GM21529 (cell line): ENCODE measurements around the gene MEX3A.

Experiments
- ATAC-seq: cut with Tn5 transposase; IDR thresholded peaks from one replicate; pipeline ENCODE4 v1.9.1; 2021; ENCODE audit not compliant: unreplicated experiment

MEX3A gene

GRCh38 chr1:156104065-156104810, 22.0 kb upstream of the MEX3A start:
- ATAC-seq = no peak

- no peak for ATAC-seq
Measured at GRCh38 chr1:156103521-156103947, 21.3 kb upstream of the MEX3A start.

DNA sequence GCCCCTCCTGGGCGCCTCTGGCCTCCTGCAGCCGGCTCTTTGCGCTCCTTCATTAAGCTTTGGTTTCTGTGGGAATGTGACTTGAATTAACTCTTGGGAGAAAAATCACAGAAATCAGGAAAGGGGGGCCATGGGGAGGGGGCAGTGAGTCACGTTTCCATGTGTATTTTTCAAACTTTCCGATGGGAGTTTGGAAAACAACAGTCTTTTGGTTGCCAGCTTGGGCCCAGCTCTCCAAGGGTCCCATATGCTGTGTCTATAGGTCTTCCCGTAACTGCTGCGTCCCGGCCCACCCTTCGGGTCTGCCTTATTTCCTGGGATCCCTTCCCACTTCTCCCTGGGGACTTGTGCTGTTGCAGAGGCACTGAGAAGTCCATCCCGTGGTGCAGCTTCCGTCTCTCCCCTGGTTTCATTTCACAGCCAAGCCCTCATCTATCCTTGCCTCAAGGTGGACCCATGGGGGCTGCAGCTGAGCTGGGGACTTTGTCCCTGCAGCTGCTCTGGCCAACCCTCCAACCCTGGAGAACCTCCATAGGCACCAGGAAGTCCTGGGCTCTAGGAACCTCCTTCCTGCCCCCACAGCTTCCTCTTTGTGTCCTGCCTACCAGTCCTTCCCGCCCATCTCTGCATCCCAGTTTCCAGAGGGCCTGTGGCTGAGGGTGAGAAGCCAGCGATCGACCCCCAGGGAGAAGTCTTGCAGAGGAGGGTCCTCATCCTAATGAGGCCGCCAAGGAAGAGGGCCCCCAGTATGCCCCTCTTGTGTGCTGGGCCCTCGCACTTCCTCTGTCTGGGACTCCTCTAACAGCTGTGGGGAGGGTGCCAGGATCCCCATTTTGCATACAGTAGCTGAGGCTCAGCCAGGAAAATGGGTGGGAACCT, 20.6 kb upstream of the MEX3A start:
- no peak for ATAC-seq

DNA sequence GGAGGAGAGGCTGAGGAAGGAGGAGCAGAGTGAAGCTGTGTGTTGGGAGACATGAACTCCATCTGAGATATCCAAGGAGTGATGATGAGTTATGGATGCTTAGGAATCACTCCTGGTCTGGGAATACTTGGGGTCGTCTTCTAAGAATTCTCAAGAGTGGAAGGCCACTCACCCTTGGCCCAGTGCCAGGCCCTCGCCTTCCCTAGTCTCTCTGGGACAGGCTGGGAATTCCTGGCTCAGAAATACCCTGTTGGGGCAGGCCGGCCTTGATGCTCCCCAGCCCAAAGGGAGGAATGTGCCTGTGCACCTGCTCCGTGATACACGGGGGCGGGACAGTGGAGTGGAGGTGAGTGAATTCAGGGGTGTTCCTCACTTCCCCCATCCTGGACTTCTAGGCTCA, 19.6 kb upstream of the MEX3A start:
- no peak for ATAC-seq

GRCh38 chr1:156100205-156100995, 18.1 kb upstream of the MEX3A start:
- no peak for ATAC-seq

DNA sequence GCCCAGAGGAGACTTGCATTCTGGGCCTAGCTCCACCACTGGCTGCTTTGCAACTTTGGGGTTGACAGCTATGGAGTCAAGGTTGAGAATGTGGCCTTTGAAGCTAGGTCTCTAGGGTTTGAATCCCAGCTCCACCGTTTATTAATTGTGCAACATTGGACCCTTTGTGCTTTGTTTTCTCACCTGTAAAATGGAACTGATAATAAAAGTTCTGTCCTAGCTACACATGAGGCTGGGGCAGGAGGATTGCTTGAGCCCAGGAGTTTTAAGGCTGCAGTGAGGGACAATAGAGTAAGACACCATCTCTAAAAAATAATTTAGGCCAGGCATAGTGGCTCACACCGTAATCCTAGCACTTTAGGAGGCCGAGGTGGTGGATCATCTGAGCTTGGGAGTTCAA, 17.0 kb upstream of the MEX3A start:
- ATAC-seq = no peak

DNA sequence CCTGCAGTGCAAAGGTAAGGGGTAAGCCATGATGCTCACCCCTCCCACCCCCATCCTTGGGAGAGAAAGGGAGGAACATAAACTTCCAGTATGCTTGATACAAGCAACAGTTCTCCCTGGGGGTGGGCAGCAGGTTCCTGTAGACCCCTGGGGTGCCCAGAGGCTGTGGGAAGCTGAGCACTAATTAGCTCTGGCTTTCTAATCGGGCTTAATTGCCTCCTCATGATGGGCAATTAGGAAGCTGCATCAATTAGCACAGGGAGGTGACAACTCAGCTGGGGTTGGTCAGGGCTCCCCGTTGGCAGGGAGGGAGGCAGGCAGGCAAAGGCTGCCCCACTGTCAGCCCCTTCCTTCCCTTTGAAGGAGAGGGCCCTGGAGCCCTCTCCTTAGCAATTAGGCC, 16.5 kb upstream of the MEX3A start:
- no peak for ATAC-seq

DNA sequence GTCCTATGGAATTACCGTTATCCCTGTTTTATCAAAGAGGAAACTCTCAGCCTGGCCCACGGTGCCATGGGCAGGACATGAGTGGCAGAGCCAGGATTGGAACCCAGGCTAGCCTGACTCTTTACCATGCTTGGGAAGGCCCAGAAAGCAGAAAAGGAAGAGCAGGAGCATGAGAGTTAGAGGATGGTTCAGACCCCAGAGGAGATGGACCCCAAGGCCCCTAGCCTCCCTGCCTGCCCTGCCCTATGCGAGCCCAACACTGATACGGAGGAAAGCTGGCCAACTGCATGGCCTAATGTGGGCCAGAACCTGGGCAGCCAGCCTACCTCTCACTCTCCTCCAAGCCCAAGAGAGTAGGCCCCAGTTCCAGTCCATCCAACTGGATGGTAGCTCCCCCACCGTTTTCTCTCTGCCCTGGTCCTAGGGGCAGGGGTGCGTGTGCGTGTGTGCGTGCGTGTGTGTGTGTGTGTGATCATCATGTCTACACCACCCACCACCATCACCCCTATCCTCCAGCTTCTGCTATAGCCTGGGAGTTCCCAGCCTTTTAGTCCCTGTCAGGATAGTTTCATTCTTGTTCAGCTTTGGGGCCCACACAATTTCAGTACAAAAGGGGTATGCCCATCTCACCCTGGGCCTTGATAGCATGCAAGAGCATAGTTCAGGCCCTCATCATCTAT, 15.4 kb upstream of the MEX3A start:
- ATAC-seq = no peak

DNA sequence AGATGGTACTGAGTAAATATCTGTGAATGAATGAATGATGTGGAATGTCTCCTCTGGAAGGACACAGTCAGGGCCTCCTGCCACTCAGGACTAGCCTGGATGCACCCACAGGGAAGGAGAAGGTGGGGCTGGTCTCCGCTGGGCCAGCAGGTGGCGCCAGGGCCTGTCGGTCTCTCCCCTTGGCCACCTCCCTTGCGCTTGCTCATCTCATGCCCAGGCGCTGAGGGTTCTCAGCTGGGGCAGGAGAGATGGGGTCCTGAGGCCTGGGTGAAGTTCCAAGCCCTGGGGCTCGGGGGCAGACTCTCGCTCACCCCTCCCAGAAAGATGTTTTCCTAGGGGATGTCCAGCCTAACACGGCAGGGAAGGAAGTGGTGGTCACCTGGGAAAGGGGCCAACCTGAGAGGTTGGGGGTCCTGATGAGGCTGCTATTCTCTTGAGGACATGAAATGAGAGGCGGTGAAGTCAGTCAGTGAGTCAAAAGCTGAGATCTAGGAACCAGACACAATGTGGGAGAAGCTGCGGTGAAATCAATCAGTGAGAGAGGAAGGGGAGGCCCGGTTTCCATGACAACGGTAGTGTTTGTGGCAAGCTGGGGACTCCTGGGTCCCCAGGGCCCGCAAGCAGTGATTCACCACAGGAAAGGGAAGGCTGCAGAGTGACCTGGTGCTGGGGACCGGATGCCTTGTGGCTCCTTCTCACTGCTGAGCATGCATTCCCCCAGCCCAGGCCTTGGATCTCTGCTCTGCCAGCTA, 14.6 kb upstream of the MEX3A start:
- ATAC-seq = peak; percentile 65

DNA sequence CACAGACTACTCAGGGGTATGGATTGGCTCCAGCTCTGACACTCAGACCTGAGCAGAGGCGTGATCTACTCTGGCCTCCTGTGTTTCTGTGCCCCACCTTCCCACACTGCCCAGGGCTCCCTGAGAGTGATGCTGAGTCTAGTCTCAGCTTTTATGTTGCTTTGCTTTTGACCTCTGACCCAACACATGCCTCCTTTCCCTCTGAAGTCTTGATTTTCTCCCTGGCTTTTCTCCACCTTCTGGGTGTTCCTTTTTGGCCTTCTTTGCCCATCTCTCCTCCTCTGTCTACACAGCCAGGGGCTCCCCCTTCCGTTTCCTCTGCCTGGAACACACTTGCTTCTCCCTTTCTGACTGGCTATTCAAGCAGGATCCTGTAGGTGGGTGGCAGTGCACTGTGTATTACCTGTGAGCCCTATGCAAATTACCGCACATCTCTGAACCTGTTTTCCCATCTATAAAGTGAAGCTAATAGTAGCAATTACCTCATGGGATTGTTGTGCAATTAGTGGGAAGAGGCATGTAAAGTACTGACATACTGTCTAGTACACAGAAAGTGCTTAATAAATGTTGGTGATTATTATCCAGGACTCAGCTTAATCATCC, 13.7 kb upstream of the MEX3A start:
- ATAC-seq = no peak

DNA sequence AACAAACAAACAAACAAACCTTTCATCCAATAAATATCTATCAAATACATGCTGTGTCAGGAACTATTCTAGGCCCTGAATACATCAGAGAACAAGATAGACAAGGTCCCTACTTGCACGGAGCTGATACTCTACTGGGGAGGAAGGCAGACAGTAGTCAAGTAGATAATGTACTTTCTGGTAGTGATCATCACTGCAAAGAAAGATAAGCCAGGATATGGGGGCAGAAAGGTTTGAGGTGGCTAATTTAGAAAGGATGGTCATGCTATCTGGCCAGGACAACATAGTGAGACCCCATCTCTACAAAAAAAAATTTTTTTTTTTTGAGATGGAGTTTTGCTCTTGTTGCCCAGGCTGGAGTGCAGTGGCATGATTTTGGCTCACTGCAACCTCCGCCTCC, 9.3 kb upstream of the MEX3A start:
- ATAC-seq = no peak

DNA sequence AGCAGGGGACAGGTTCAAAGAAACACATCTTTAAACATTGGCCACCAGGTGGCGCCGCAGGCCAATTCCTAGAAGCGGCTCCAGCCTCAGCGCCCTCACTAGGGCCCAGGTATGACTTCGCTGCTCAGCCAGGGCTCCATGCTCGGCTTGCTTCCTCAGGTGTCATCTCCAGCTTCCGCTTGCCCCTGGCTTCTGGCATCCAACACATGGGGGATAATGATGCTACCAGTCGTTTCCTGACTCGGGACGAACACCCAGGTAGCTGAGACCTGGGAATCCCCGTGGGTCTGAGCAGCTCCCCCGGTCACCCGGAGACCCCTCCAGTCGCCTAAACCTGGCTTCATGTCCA, 8.5 kb upstream of the MEX3A start:
- no peak for ATAC-seq

DNA sequence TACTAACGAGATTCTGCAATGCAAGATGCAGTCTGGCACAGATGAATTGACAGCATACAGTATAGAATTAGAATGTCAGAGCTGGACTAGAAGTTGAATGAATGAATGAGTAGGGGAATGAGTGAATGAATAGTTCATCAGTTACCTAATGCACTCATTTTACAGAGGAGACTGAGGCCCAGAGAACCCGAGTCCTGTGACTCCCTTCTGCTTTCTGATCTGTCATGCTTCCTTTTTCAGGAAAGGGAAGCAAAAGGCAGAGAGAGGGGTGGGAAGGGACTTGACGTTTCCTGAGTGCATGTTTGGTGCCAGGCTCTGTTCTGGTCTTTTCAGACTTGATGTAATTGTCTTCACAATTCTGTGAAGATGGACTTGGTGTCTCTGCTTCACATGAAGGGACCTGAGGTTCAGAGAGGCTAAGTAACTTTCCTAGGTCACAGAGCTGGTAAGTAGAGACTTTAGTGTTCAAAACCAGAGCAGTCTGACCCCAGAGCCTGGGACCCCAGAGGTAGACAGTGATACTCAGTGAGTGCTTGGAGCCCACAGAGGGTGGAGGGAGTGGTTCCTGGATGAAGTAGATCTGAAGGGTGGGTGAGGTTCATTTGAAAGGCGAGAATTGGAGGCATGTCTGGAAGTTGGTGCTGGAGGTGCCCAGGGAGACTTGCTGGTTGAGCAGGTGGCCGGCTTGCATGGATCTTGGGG, 8.0 kb upstream of the MEX3A start:
- no peak for ATAC-seq

- ATAC-seq = no peak
Measured at GRCh38 chr1:156089704-156090103, 7.4 kb upstream of the MEX3A start.

DNA sequence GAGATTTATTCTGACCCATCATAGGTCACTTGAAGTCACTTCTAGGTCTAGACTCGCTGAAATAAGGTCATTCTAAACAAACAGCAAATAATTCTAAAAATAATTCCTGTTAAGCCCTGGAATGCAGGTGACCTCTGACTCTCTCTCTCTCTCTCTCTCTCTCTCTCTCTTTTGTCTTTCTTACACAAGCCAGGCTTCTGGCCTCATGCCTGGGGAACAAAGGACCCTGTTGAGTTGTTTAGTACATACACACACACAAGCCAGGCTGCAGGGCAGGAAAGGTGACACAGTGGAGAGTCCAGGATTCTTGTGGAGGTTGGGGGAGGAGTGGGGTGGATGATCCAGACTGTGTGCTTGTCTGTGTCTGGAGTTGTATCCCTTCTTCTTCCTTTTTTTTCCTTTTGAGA, 4.0 kb upstream of the MEX3A start:
- ATAC-seq = no peak

DNA sequence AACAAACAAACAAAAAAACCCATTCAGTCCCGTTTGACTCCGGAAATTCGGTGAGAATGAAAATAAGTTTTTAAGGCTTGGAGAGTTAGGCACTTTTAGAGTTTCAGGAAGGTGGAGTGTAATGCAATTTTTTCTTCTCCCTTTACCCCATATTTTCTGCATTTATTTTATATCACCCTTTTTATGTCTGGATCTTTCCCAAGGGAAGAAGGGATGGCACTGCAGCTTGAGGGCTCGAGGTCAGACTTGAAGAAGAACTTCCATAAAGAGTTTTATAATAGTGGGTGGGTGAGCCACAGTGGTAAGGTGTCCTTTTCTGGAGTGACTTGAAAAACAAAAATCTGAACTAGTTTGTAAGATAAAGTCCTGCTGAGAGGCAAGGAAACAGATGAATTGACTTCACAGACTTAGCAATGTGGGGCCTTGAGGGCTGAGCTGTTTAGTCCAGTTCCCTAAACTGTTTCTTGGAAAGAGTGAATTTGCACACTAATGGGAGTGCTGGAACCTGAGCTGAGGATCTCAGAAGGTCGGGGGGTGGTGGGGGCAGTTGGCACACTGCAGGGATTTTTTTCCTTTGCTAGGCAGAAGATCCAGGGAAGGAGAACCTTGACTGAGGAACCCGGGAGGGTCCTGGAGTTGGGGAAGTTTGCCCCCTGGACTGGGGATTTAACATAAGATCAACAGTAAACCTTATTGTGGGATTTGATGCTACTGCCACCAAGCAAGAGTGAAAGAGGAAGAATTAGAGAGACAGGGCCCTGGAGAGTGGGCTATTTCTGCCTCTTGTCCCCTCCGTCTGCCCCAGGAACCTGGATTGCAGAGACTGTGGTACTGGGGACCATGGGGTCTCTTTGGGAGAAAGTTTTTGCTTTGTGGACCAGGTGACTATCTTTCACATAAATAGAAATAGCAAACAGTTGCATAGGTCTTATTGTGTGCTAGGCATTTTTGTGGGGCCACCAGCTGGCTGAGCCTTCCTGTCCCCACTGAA, 1.8 kb upstream of the MEX3A start:
- ATAC-seq = no peak

DNA sequence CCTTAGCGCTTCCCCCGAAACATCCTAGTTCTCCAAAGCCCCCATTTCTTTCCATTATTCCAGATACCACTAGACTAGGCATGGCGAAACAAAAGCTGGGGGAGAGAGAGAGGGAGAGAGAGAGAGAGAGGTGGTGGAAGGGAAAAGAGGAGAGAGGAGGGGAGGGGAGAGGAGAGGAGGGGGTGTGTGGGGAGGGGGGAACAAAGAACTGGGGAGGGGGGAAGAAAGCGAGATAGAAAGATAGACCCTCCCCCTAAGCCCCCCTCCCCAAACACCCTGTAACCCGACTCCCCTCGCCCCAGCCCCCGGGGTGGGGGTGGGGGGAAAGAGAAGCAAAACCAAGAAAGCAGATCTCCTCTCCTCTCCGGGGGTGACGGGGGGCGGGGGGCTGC, 352 bp downstream of the MEX3A start:
- no peak for ATAC-seq
